ENCODE results near the gene OR1K1. TPM values are rescaled to one million over a fixed set of nuclear protein-coding genes. Genes with fewer than 3 reads are reported as not detected.

The OR1K1 gene, protein sequence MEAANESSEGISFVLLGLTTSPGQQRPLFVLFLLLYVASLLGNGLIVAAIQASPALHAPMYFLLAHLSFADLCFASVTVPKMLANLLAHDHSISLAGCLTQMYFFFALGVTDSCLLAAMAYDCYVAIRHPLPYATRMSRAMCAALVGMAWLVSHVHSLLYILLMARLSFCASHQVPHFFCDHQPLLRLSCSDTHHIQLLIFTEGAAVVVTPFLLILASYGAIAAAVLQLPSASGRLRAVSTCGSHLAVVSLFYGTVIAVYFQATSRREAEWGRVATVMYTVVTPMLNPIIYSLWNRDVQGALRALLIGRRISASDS
- polyA plus RNA-seq, result not detected

DNA sequence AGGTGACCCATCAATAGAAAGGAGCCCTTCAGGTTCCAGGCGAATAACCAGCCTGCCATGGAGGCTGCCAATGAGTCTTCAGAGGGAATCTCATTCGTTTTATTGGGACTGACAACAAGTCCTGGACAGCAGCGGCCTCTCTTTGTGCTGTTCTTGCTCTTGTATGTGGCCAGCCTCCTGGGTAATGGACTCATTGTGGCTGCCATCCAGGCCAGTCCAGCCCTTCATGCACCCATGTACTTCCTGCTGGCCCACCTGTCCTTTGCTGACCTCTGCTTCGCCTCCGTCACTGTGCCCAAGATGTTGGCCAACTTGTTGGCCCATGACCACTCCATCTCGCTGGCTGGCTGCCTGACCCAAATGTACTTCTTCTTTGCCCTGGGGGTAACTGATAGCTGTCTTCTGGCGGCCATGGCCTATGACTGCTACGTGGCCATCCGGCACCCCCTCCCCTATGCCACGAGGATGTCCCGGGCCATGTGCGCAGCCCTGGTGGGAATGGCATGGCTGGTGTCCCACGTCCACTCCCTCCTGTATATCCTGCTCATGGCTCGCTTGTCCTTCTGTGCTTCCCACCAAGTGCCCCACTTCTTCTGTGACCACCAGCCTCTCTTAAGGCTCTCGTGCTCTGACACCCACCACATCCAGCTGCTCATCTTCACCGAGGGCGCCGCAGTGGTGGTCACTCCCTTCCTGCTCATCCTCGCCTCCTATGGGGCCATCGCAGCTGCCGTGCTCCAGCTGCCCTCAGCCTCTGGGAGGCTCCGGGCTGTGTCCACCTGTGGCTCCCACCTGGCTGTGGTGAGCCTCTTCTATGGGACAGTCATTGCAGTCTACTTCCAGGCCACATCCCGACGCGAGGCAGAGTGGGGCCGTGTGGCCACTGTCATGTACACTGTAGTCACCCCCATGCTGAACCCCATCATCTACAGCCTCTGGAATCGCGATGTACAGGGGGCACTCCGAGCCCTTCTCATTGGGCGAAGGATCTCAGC is at the start of gene OR1K1:
OR1K1 (plus strand) TSS at position 58 of the 995 bp plus-strand sequence; CDS start at position 58, 0 bp downstream.
- Histone ChIP-seq H3K4me1 (ENCODE audit: control insufficient read depth in 2 of 2, insufficient read depth in 2 of 2, low read length in 1 of 2) (no peaks in the 10 kb centered on the region), H3K27ac (ENCODE audit: low read depth in 2 of 2, low read length in 1 of 2) (no peak within 1 kb of the TSS), H3K9me3 (ENCODE audit: control insufficient read depth in 2 of 2, insufficient read depth in 1 of 2, low read depth in 1 of 2, low read length in 1 of 2) (no peaks in the 10 kb centered on the region), H3K36me3 (ENCODE audit: control insufficient read depth in 2 of 2, insufficient read depth in 2 of 2, low read length in 1 of 2) (no peaks in the 10 kb centered on the region), H3K27me3 (ENCODE audit: control insufficient read depth in 1 of 2, insufficient read depth in 2 of 2, low read length in 2 of 2) (no peaks in the 10 kb centered on the region), H3K4me3 (ENCODE audit: low read depth in 1 of 2, low read length in 2 of 2) (no peak within 1 kb of the TSS)
- 94 to 95% methylated on average over 30 of the region's 30 CpGs for WGBS, 2 donors

DNA sequence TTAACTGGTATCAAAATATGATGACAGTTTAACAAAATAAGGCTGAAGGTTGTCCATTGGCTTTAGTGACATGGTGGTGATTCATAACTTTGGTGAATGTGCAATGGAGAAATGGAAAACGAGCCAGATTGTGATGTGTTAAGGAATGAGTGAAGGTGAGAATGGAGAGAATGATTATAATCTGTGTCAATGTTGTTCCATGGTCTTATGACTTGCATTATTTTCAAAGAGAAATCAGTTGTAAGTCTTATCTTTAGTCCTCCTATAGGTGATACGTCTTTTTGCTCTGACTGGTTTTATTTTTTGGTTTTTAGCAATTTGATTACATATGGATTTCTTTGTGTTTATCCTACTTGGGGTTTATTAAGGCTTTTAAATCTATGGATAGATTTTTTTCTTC is 45.1 kb upstream of the OR1K1 start:
- H3K4me1 ChIP-seq (ENCODE audit: control insufficient read depth in 2 of 2, insufficient read depth in 2 of 2, low read length in 1 of 2), result no peaks in the 10 kb centered on the region
- H3K27me3 ChIP-seq (ENCODE audit: control insufficient read depth in 1 of 2, insufficient read depth in 2 of 2, low read length in 2 of 2), result no peaks in the 10 kb centered on the region
- H3K36me3 ChIP-seq (ENCODE audit: control insufficient read depth in 2 of 2, insufficient read depth in 2 of 2, low read length in 1 of 2), result no peaks in the 10 kb centered on the region
- 29 to 36% methylated on average over 2 of the region's 2 CpGs for WGBS, 2 donors
- H3K27ac ChIP-seq (ENCODE audit: low read depth in 2 of 2, low read length in 1 of 2), result no peak overlapping the region
- no peak overlapping the region for H3K4me3 ChIP-seq (ENCODE audit: low read depth in 1 of 2, low read length in 2 of 2)
- H3K9me3 ChIP-seq (ENCODE audit: control insufficient read depth in 2 of 2, insufficient read depth in 1 of 2, low read depth in 1 of 2, low read length in 1 of 2), result peaks cover 2% of the 10 kb centered on the region in 2 donors

DNA sequence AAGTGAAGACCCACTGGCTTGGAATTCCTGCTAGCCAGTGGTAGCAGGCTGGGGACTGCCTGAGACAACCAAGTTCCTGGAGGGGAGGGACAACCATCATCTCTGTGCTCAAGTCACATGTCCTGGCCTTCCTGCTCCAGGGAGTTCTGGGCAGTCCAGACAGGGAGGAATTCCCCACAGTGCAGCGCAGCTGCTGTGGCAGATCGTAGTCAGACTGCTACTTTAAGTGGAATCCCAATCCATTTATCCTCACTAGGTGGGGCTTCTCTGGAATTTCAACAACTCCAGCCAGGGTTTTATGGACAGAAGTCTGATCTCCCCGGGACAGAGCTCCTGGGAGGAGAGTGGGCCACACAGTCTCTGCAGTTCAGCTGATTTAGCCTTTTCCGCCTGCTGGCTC is 32.1 kb upstream of the OR1K1 start:
- Histone ChIP-seq H3K27ac (ENCODE audit: low read depth in 2 of 2, low read length in 1 of 2) (no peak overlapping the region), H3K36me3 (ENCODE audit: control insufficient read depth in 2 of 2, insufficient read depth in 2 of 2, low read length in 1 of 2) (no peaks in the 10 kb centered on the region), H3K27me3 (ENCODE audit: control insufficient read depth in 1 of 2, insufficient read depth in 2 of 2, low read length in 2 of 2) (no peaks in the 10 kb centered on the region), H3K4me1 (ENCODE audit: control insufficient read depth in 2 of 2, insufficient read depth in 2 of 2, low read length in 1 of 2) (no peaks in the 10 kb centered on the region), H3K4me3 (ENCODE audit: low read depth in 1 of 2, low read length in 2 of 2) (no peak overlapping the region), H3K9me3 (ENCODE audit: control insufficient read depth in 2 of 2, insufficient read depth in 1 of 2, low read depth in 1 of 2, low read length in 1 of 2) (peaks cover 0 to 10% of the 10 kb centered on the region in 2 donors)
- WGBS, 2 donors, result 80 to 85% methylated on average over 4 of the region's 4 CpGs

DNA sequence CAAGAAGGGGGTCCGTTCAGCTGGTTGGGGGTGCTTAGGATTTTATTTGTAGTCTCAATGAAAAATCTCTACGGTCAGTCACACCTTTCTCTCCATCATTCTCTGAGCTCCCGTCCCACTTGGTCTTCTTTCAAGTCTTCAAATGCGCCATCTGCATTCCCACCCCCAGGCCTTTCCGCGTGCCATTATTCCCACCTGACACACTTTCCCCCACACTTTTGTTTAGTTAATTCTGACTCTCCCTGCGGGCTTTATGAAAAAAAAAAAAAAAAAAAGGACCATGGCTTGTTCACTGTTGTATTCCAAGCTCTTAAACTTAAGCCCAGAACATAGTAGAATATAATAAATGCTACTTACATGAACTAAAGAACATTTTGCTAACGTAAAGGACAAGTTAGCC is 22.9 kb upstream of the OR1K1 start:
- WGBS, 2 donors, result 84% methylated on average over 8 of the region's 8 CpGs
- no peak overlapping the region for H3K4me3 ChIP-seq (ENCODE audit: low read depth in 1 of 2, low read length in 2 of 2)
- H3K4me1 ChIP-seq (ENCODE audit: control insufficient read depth in 2 of 2, insufficient read depth in 2 of 2, low read length in 1 of 2), result no peaks in the 10 kb centered on the region
- H3K27ac ChIP-seq (ENCODE audit: low read depth in 2 of 2, low read length in 1 of 2), result no peak overlapping the region
- H3K36me3 ChIP-seq (ENCODE audit: control insufficient read depth in 2 of 2, insufficient read depth in 2 of 2, low read length in 1 of 2), result no peaks in the 10 kb centered on the region
- H3K9me3 ChIP-seq (ENCODE audit: control insufficient read depth in 2 of 2, insufficient read depth in 1 of 2, low read depth in 1 of 2, low read length in 1 of 2), result no peaks in the 10 kb centered on the region
- no peaks in the 10 kb centered on the region for H3K27me3 ChIP-seq (ENCODE audit: control insufficient read depth in 1 of 2, insufficient read depth in 2 of 2, low read length in 2 of 2)

DNA sequence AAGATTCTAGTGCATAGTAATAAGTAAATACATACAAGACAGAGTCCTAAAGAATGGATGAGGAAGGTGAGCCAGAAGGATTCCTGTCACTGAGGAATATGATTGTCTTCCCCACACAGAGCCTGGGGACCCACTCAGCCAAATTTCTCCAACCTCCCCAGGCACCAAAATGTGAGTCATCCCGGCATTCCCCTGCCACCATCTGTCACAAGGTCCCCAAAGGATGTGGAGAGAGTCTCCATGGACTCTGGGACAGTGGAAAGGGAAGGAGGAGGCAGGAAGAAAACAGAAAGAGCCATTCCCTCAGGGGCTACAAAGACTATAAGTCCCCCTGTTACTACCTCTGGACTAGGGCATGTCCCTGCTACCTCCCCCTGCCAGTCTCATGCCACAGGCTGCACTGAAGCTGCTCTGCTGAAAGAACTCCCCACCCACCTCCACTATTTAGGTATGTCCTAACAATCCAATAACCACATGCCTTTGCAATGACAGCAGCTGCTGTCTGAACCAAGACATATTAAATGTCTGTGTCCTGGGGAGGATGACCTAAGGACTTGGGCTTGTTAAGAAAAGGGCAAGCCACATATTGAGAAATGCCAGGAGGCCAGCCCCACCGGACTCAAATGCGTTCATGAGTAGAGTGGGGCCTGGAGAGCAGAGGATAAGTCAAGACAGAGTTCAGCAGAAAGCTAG is 21.8 kb upstream of the OR1K1 start:
- Histone ChIP-seq H3K27ac (ENCODE audit: low read depth in 2 of 2, low read length in 1 of 2) (no peak overlapping the region), H3K36me3 (ENCODE audit: control insufficient read depth in 2 of 2, insufficient read depth in 2 of 2, low read length in 1 of 2) (no peaks in the 10 kb centered on the region), H3K4me1 (ENCODE audit: control insufficient read depth in 2 of 2, insufficient read depth in 2 of 2, low read length in 1 of 2) (no peaks in the 10 kb centered on the region), H3K27me3 (ENCODE audit: control insufficient read depth in 1 of 2, insufficient read depth in 2 of 2, low read length in 2 of 2) (no peaks in the 10 kb centered on the region), H3K4me3 (ENCODE audit: low read depth in 1 of 2, low read length in 2 of 2) (no peak overlapping the region), H3K9me3 (ENCODE audit: control insufficient read depth in 2 of 2, insufficient read depth in 1 of 2, low read depth in 1 of 2, low read length in 1 of 2) (no peaks in the 10 kb centered on the region)
- 74 to 87% methylated on average over 3 of the region's 3 CpGs for WGBS, 2 donors

DNA sequence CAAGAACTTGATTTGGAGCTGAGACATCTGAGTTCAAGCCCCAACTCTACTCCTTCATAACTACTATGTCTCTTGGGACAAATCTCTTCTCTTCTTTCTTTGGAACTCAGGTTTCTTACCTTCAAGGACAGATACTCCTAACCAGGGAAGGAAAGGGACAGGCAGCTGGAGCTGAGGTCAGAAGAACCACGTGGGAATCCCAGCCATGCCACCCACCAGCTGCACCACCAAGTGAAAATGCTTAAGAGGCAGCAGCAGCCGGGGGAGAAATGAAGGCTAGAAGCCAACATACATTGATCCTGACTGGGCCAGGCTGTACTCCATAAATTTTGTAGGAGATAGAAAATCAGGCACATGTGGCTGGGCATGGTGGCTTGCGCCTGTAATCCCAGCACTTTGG is 20.7 kb upstream of the OR1K1 start:
- 76 to 86% methylated on average over 3 of the region's 3 CpGs for WGBS, 2 donors
- Histone ChIP-seq H3K27me3 (ENCODE audit: control insufficient read depth in 1 of 2, insufficient read depth in 2 of 2, low read length in 2 of 2) (no peaks in the 10 kb centered on the region), H3K9me3 (ENCODE audit: control insufficient read depth in 2 of 2, insufficient read depth in 1 of 2, low read depth in 1 of 2, low read length in 1 of 2) (no peaks in the 10 kb centered on the region), H3K36me3 (ENCODE audit: control insufficient read depth in 2 of 2, insufficient read depth in 2 of 2, low read length in 1 of 2) (no peaks in the 10 kb centered on the region), H3K27ac (ENCODE audit: low read depth in 2 of 2, low read length in 1 of 2) (no peak overlapping the region), H3K4me1 (ENCODE audit: control insufficient read depth in 2 of 2, insufficient read depth in 2 of 2, low read length in 1 of 2) (no peaks in the 10 kb centered on the region), H3K4me3 (ENCODE audit: low read depth in 1 of 2, low read length in 2 of 2) (no peak overlapping the region)

DNA sequence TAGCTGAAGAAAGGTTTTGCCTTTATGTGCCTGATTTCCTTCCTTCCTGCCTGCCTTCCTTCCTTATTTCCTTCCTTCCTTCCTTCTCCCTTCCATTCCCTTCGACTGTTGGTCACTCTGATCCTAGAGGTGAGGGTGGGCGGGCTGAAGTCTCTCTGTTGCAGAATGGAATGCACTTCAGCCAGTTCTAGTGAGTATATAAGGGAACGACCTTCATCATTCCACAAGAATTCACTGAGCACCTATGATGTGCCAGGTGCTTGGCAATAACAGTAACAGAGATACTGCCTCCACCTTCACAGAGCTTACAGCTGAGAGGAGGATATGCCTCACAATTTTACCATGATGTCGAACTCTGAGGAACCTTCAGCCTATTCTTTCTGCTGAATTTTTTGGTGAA is 19.9 kb upstream of the OR1K1 start:
- Histone ChIP-seq H3K27ac (ENCODE audit: low read depth in 2 of 2, low read length in 1 of 2) (no peak overlapping the region), H3K4me1 (ENCODE audit: control insufficient read depth in 2 of 2, insufficient read depth in 2 of 2, low read length in 1 of 2) (no peaks in the 10 kb centered on the region), H3K36me3 (ENCODE audit: control insufficient read depth in 2 of 2, insufficient read depth in 2 of 2, low read length in 1 of 2) (no peaks in the 10 kb centered on the region), H3K27me3 (ENCODE audit: control insufficient read depth in 1 of 2, insufficient read depth in 2 of 2, low read length in 2 of 2) (no peaks in the 10 kb centered on the region), H3K9me3 (ENCODE audit: control insufficient read depth in 2 of 2, insufficient read depth in 1 of 2, low read depth in 1 of 2, low read length in 1 of 2) (no peaks in the 10 kb centered on the region), H3K4me3 (ENCODE audit: low read depth in 1 of 2, low read length in 2 of 2) (no peak overlapping the region)
- WGBS, 2 donors, result 67 to 73% methylated on average over 4 of the region's 4 CpGs

DNA sequence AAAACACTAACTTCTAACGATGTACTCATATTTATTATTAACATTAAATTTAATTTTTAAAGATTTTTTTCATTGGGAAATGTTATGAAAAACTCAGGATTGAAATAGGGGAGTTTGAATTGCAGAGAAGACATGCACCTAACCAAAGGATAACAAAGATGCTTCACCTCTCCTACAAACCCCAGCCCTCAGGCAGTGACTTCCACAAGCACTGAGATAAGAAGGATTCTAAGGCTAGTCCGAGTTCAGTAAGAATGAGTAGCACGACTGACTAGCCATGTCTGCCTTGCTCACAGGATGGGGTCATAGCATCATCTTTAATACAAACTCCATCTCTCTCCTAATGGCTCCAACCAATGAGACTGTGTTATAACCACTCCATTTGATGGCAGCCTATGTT is 18.3 kb upstream of the OR1K1 start:
- Histone ChIP-seq H3K9me3 (ENCODE audit: control insufficient read depth in 2 of 2, insufficient read depth in 1 of 2, low read depth in 1 of 2, low read length in 1 of 2) (no peaks in the 10 kb centered on the region), H3K27me3 (ENCODE audit: control insufficient read depth in 1 of 2, insufficient read depth in 2 of 2, low read length in 2 of 2) (no peaks in the 10 kb centered on the region)
- 64 to 71% methylated on average over 3 of the region's 3 CpGs for WGBS, 2 donors

DNA sequence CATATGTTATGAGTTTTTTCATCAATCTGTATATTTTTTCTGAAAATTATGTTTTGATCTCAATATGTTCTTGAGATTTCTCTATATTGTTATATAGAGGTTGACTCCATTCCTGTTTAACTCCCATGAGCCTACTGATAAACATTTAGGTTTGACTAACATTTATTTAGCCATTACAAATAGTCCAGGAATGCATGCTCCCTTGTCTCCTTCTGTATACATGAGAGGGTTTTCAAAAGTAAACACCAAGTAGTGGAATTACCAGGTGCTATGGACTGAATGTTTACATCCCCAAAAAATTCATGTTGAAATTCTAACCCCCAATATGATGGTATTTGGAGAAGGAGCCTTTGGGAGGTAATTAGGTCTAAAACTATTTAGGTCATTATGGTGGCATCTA is 14.7 kb upstream of the OR1K1 start:
- Histone ChIP-seq H3K4me3 (ENCODE audit: low read depth in 1 of 2, low read length in 2 of 2) (no peak overlapping the region), H3K27ac (ENCODE audit: low read depth in 2 of 2, low read length in 1 of 2) (no peak overlapping the region), H3K27me3 (ENCODE audit: control insufficient read depth in 1 of 2, insufficient read depth in 2 of 2, low read length in 2 of 2) (no peaks in the 10 kb centered on the region), H3K9me3 (ENCODE audit: control insufficient read depth in 2 of 2, insufficient read depth in 1 of 2, low read depth in 1 of 2, low read length in 1 of 2) (no peaks in the 10 kb centered on the region), H3K4me1 (ENCODE audit: control insufficient read depth in 2 of 2, insufficient read depth in 2 of 2, low read length in 1 of 2) (no peaks in the 10 kb centered on the region), H3K36me3 (ENCODE audit: control insufficient read depth in 2 of 2, insufficient read depth in 2 of 2, low read length in 1 of 2) (no peaks in the 10 kb centered on the region)

More for the DNA sequence above, 18.3 kb upstream of the OR1K1 start:
- Histone ChIP-seq H3K4me1 (ENCODE audit: control insufficient read depth in 2 of 2, insufficient read depth in 2 of 2, low read length in 1 of 2) (no peaks in the 10 kb centered on the region), H3K4me3 (ENCODE audit: low read depth in 1 of 2, low read length in 2 of 2) (no peak overlapping the region), H3K27ac (ENCODE audit: low read depth in 2 of 2, low read length in 1 of 2) (no peak overlapping the region), H3K36me3 (ENCODE audit: control insufficient read depth in 2 of 2, insufficient read depth in 2 of 2, low read length in 1 of 2) (no peaks in the 10 kb centered on the region)
